Peyer's patch (tissue), 4 donors: ENCODE results near the gene CDS2. TPM values are rescaled to one million over a fixed set of nuclear protein-coding genes. Genes with fewer than 3 reads are reported as not detected.

ENCODE experiments used
- DNase-seq, 3 donors: peaks; one replicate each; pipeline ENCODE4 v3.0.0-alpha.2; 2017 to 2019
- H3K27ac ChIP-seq, 4 donors: fragments of 200-600 bp; sonication (generic); one replicate each; pipeline ENCODE4 v1.5.1; 2016 to 2019
- H3K27me3 ChIP-seq, 2 donors: fragments of 200-600 bp; sonication (generic); one replicate each; pipeline ENCODE4 v1.5.1; 2019
- H3K36me3 ChIP-seq, 3 donors: fragments of 200-600 bp; sonication (generic); one replicate each; pipeline ENCODE4 v1.5.1; 2016 to 2019
- H3K4me1 ChIP-seq, 4 donors: fragments of 200-600 bp; sonication (generic); one replicate each; pipeline ENCODE4 v1.5.1; 2016 to 2019
- H3K4me3 ChIP-seq, 4 donors: fragments of 200-600 bp; sonication (generic); 1 replicate in 3 of 4; 2 replicates in 1 of 4; pipeline ENCODE4 v1.5.1; 2016 to 2019; ENCODE audit warnings: mild to moderate bottlenecking in 1 of 4
- H3K9me3 ChIP-seq, 4 donors: fragments of 200-600 bp; sonication (generic); one replicate each; pipeline ENCODE4 v1.5.1; 2016 to 2019; ENCODE audit warnings: mild to moderate bottlenecking in 1 of 4
- CTCF ChIP-seq, 6 experiments: fragments of 450-650 bp in 4 of 6; fragments of 200-600 bp in 2 of 6; sonication (generic) in 1 of 6; IDR thresholded peaks; one replicate each; pipeline ENCODE4 v1.5.1; 2017 to 2019; ENCODE audit warnings: antibody characterized with exemption in 6 of 6, mild to moderate bottlenecking in 3 of 6, moderate library complexity in 1 of 6
- POLR2A ChIP-seq, 2 donors: fragments of 450-650 bp; IDR thresholded peaks; one replicate each; pipeline ENCODE4 v1.5.1; 2017; ENCODE audit warnings: antibody characterized with exemption in 2 of 2, mild to moderate bottlenecking in 2 of 2, moderate library complexity in 2 of 2
- total RNA-seq, 4 donors: library from RNA; depleted of rRNA; stranded (reverse); fragments of >200 nt; gene quantifications; one replicate each; pipeline ENCODE4 v1.1.0, GENCODE V29; 2016

CDS2 gene
- total RNA-seq, 4 donors from 2014 or later, result 18.2 to 24.6 (median 22.2) TPM

DNA sequence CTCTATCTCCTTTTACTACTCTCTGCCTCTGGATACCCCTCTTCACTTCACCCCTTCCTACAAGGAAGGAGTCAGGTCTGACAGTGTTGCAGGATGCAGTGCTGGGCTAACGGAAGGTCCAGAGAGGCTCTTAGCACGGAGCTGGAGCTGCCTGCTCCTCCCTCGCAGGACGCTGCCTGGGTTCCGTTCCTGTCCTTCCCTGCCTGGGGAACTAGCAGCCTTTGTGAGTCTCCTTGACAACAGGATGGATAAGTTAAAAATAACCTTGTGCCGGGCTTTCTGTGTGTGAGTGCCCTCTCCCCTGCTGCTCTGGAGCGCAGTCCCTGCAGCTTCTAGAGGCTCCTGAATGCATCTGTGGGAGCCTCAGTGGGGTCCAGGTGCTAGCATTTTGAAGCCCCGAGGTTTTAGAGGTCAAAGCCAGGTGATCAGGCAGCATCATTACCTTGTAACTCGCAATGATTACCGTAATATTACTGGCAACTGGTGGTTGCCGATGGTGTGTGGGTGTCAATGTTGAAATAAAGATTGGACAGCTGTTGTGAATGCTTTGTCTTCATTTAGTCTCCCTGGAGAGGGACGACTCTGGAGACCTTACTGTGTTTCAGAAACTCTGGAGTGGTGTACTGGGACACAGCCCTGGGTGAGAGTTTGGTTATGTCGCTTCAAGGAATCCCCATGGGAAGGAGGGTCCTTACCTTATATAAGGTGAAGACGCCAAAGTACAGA lies 44.4 kb downstream of the CDS2 start:
- DNase-seq, result no peak
- TF ChIP-seq CTCF (IDR thresholded peaks at IDR 0.05), result no peak
- no peak for TF ChIP-seq POLR2A (IDR thresholded peaks at IDR 0.05)
- Histone ChIP-seq H3K9me3 (no peaks in the 10 kb centered on the region), H3K4me1 (peaks cover 0 to 28% (median 8%) of the 10 kb centered on the region in 4 donors), H3K27me3 (no peaks in the 10 kb centered on the region), H3K4me3 (no peak overlapping the region), H3K27ac (peak overlapping the region in 2 of 4 donors; percentile 8 to 14), H3K36me3 (peaks cover 0 to 24% (median 0%) of the 10 kb centered on the region in 3 donors)

DNA sequence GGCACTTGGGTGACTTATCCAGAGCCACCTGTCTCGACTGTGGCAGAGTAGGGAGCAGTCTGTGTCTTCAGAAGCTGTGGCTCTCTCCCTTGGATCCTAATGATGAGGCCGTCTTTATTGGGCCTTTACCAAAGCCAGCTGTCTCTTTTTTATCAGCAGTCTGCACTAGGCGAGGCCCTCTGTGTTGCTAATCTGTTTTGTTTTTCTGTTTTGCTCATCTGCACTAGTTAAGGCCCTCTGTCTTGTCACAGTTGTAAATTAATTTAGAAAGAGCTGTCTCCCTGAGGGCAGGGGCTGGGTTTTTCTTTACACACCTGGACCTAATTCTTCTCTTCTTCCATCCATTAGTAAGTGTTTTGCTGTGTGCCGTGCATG lies 45.0 kb downstream of the CDS2 start:
- H3K36me3 ChIP-seq, result peaks cover 0 to 30% (median 0%) of the 10 kb centered on the region in 3 donors
- peaks cover 0 to 28% (median 8%) of the 10 kb centered on the region in 4 donors for H3K4me1 ChIP-seq
- TF ChIP-seq POLR2A (IDR thresholded peaks at IDR 0.05), result no peak
- TF ChIP-seq CTCF (IDR thresholded peaks at IDR 0.05), result no peak
- H3K27me3 ChIP-seq, result no peaks in the 10 kb centered on the region
- no peaks in the 10 kb centered on the region for H3K9me3 ChIP-seq
- H3K27ac ChIP-seq, result peak overlapping the region in 1 of 4 donors; percentile 14
- H3K4me3 ChIP-seq, result no peak overlapping the region
- DNase-seq, result no peak

GRCh38 chr20:5172167-5172601 lies 45.4 kb downstream of the CDS2 start:
- peaks cover 0 to 34% (median 0%) of the 10 kb centered on the region in 3 donors for H3K36me3 ChIP-seq
- peaks cover 0 to 28% (median 8%) of the 10 kb centered on the region in 4 donors for H3K4me1 ChIP-seq
- TF ChIP-seq POLR2A (IDR thresholded peaks at IDR 0.05) (no peak), CTCF (IDR thresholded peaks at IDR 0.05) (no peak)
- no peaks in the 10 kb centered on the region for H3K9me3 ChIP-seq
- DNase-seq, result no peak
- H3K27me3 ChIP-seq, result no peaks in the 10 kb centered on the region
- peak overlapping the region in 1 of 4 donors; percentile 7 for H3K27ac ChIP-seq
- H3K4me3 ChIP-seq, result no peak overlapping the region

GRCh38 chr20:5172903-5173463 lies 46.2 kb downstream of the CDS2 start:
- H3K9me3 ChIP-seq, result no peaks in the 10 kb centered on the region
- no peaks in the 10 kb centered on the region for H3K27me3 ChIP-seq
- H3K36me3 ChIP-seq, result peaks cover 0 to 40% (median 0%) of the 10 kb centered on the region in 3 donors
- no peak for TF ChIP-seq CTCF (IDR thresholded peaks at IDR 0.05)
- TF ChIP-seq POLR2A (IDR thresholded peaks at IDR 0.05), result no peak
- DNase-seq, result no peak
- no peak overlapping the region for H3K27ac ChIP-seq
- peaks cover 0 to 28% (median 8%) of the 10 kb centered on the region in 4 donors for H3K4me1 ChIP-seq
- no peak overlapping the region for H3K4me3 ChIP-seq

DNA sequence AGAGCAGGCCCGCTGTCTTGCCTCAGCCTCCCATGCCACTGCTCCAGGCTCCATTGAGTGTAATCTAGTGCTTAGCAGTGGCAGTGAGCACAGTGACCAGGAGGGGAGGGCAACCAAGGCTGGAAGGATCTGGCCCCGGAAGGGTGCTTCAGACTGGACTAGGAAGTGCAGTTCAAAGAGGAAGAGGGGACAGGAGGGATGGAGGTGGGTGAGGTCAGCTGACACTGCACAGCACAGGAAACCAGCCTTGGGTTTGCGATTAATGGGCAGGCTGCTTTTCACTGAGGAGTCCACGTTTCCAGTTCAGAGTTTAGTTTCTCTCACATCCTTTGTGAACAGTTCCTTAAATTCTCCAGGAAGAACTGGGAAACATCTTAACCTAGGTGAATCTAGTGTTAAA lies 46.9 kb downstream of the CDS2 start:
- no peak for TF ChIP-seq CTCF (IDR thresholded peaks at IDR 0.05)
- no peak for TF ChIP-seq POLR2A (IDR thresholded peaks at IDR 0.05)
- H3K27me3 ChIP-seq, result no peaks in the 10 kb centered on the region
- H3K4me1 ChIP-seq, result peaks cover 0 to 24% (median 6%) of the 10 kb centered on the region in 4 donors
- no peak overlapping the region for H3K4me3 ChIP-seq
- H3K9me3 ChIP-seq, result no peaks in the 10 kb centered on the region
- H3K27ac ChIP-seq, result no peak overlapping the region
- DNase-seq, result no peak
- H3K36me3 ChIP-seq, result peaks cover 0 to 48% (median 0%) of the 10 kb centered on the region in 3 donors
